Measurements from ENCODE around the gene AP3S2.

Gene AP3S2

GRCh38 chr15:89814112-89814742 is 79.6 kb downstream of the AP3S2 start:
- DNase-seq (ENCODE audit: low read depth in 2 of 2) = no peak

GRCh38 chr15:89813381-89814111 is 80.2 kb downstream of the AP3S2 start:
- no peak for DNase-seq (ENCODE audit: low read depth in 2 of 2)

- no peak for DNase-seq (ENCODE audit: low read depth in 2 of 2)
These were observed 80.9 kb downstream of the AP3S2 start for GRCh38 chr15:89812847-89813320.

GRCh38 chr15:89812011-89812846 is 81.6 kb downstream of the AP3S2 start:
- DNase-seq (ENCODE audit: low read depth in 2 of 2) = no peak

GRCh38 chr15:89810837-89811236 is 83.0 kb downstream of the AP3S2 start:
- DNase-seq (ENCODE audit: low read depth in 2 of 2) = no peak

- DNase-seq (ENCODE audit: low read depth in 2 of 2) = no peak
These were observed 84.0 kb downstream of the AP3S2 start for GRCh38 chr15:89809787-89810148.

GRCh38 chr15:89809093-89809786 is 84.6 kb downstream of the AP3S2 start:
- DNase-seq (ENCODE audit: low read depth in 2 of 2) = no peak

- no peak for DNase-seq (ENCODE audit: low read depth in 2 of 2)
These were observed 85.5 kb downstream of the AP3S2 start for GRCh38 chr15:89808160-89808870.

- DNase-seq (ENCODE audit: low read depth in 2 of 2) = no peak
These were observed 86.1 kb downstream of the AP3S2 start for GRCh38 chr15:89807689-89808088.

GRCh38 chr15:89806559-89807550 is 86.9 kb downstream of the AP3S2 start:
- no peak for DNase-seq (ENCODE audit: low read depth in 2 of 2)

- no peak for DNase-seq (ENCODE audit: low read depth in 2 of 2)
These were observed 87.6 kb downstream of the AP3S2 start for GRCh38 chr15:89806210-89806558.

- DNase-seq (ENCODE audit: low read depth in 2 of 2) = no peak
These were observed 88.3 kb downstream of the AP3S2 start for GRCh38 chr15:89805241-89806209.

- no peak for DNase-seq (ENCODE audit: low read depth in 2 of 2)
These were observed 89.6 kb downstream of the AP3S2 start for GRCh38 chr15:89803941-89804800.

GRCh38 chr15:89802986-89803824 is 90.6 kb downstream of the AP3S2 start:
- no peak for DNase-seq (ENCODE audit: low read depth in 2 of 2)

- no peak for DNase-seq (ENCODE audit: low read depth in 2 of 2)
These were observed 91.4 kb downstream of the AP3S2 start for GRCh38 chr15:89802231-89802928.

- no peak for DNase-seq (ENCODE audit: low read depth in 2 of 2)
These were observed 92.2 kb downstream of the AP3S2 start for GRCh38 chr15:89801471-89802195.

Data from activated CD8-positive, alpha-beta memory T cell treated with anti-CD3 and anti-CD28 coated beads for 4 hours (primary cell).